ENCODE results near the gene LMX1A. TPM values are rescaled to one million over a fixed set of nuclear protein-coding genes. Genes with fewer than 3 reads are reported as not detected.

The LMX1A gene
- total RNA-seq, 1 donor from 2014 or later, result not detected

GRCh38 chr1:165329104-165329503 lies 27.4 kb downstream of the LMX1A start:
- H3K27me3 Mint-ChIP-seq (ENCODE audit: insufficient read depth), result peaks cover 2% of the 10 kb centered on the region
- no peak overlapping the region for H3K4me3 Mint-ChIP-seq
- DNase-seq (ENCODE audit: low spot score), result no peak
- intact Hi-C loops (cut with micrococcal nuclease), result no loop called here
- no peaks in the 10 kb centered on the region for H3K9me3 Mint-ChIP-seq
- no peaks in the 10 kb centered on the region for H3K36me3 Mint-ChIP-seq (ENCODE audit: low read depth)
- H3K4me1 Mint-ChIP-seq (ENCODE audit: low read depth), result no peaks in the 10 kb centered on the region
- H3K27ac Mint-ChIP-seq, result no peak overlapping the region

DNA sequence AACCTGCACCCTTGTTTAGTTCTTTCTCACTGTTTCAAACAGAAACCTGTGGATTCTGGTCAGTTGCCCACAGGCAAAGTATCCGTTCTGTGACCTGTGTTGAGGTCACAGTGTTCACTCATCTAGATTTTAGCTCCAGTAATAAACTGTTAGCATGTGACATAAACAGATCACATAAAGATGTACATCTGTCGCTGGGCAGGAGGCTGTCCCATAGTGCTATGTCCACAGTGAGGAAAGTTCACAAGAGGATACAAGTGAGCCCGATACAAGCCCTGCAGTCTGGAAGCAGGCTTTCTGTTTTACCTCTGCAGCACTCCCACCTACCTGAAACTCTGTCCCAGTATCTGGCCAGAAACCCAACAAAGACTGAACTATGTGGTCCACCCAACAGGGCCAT lies 28.4 kb downstream of the LMX1A start:
- Mint-ChIP-seq H3K4me3 (no peak overlapping the region), H3K27me3 (ENCODE audit: insufficient read depth) (peaks cover 6% of the 10 kb centered on the region), H3K9me3 (no peaks in the 10 kb centered on the region), H3K36me3 (ENCODE audit: low read depth) (no peaks in the 10 kb centered on the region), H3K4me1 (ENCODE audit: low read depth) (no peaks in the 10 kb centered on the region), H3K27ac (no peak overlapping the region)
- intact Hi-C loops (cut with micrococcal nuclease), result no loop called here
- DNase-seq (ENCODE audit: low spot score), result no peak

- no peak for DNase-seq (ENCODE audit: low spot score)
- intact Hi-C loops (cut with micrococcal nuclease), result no loop called here
- no peaks in the 10 kb centered on the region for H3K9me3 Mint-ChIP-seq
- no peak overlapping the region for H3K4me3 Mint-ChIP-seq
- no peak overlapping the region for H3K27ac Mint-ChIP-seq
- H3K27me3 Mint-ChIP-seq (ENCODE audit: insufficient read depth), result peaks cover 6% of the 10 kb centered on the region
- H3K4me1 Mint-ChIP-seq (ENCODE audit: low read depth), result no peaks in the 10 kb centered on the region
- H3K36me3 Mint-ChIP-seq (ENCODE audit: low read depth), result no peaks in the 10 kb centered on the region
Observed at GRCh38 chr1:165327538-165327937, 29.0 kb downstream of the LMX1A start.

DNA sequence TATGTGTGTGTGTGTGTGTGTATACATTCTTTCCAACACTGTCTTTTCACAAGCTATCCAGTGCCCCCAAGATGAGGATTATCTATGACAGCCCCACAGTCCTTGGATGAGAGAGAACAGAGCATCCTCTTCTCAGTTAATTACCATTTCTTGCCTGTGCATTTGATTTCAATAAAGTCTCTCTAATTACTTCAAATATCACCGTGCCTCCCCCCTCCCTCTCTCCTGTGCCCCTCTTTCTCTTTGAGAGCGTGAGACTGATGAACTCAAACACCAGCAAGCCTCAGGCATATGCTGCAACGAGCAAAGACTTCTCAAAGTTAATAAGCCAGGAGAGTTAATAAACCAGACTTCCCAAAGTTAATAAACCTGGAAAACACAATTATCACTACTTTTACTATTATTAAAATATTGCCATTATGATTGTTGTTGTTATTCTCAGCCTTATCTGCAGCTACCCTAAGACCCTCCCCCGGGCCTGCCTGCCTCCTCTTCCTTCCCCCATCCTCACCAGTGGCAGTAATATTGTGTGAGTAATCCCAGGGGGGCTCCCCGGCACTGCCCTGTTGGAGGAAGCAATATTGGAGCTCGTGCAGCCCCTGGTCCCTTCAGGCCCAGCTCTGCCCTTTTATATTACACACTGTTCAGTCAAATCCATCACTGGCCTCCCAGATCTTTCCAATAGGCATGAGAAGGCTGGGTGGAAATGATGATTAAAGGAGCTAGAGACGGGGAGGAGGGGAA lies 30.9 kb downstream of the LMX1A start:
- Mint-ChIP-seq H3K36me3 (ENCODE audit: low read depth) (no peaks in the 10 kb centered on the region), H3K27me3 (ENCODE audit: insufficient read depth) (peaks cover 6% of the 10 kb centered on the region), H3K4me1 (ENCODE audit: low read depth) (no peaks in the 10 kb centered on the region), H3K27ac (no peak overlapping the region), H3K4me3 (no peak overlapping the region), H3K9me3 (no peaks in the 10 kb centered on the region)
- DNase-seq (ENCODE audit: low spot score), result no peak
- intact Hi-C loops (cut with micrococcal nuclease), result no loop called here

GRCh38 chr1:165324050-165324449 lies 32.5 kb downstream of the LMX1A start:
- intact Hi-C loops (cut with micrococcal nuclease), result no loop called here
- no peak overlapping the region for H3K4me3 Mint-ChIP-seq
- DNase-seq (ENCODE audit: low spot score), result no peak
- H3K27me3 Mint-ChIP-seq (ENCODE audit: insufficient read depth), result peaks cover 6% of the 10 kb centered on the region
- no peaks in the 10 kb centered on the region for H3K4me1 Mint-ChIP-seq (ENCODE audit: low read depth)
- H3K9me3 Mint-ChIP-seq, result no peaks in the 10 kb centered on the region
- H3K27ac Mint-ChIP-seq, result no peak overlapping the region
- H3K36me3 Mint-ChIP-seq (ENCODE audit: low read depth), result no peaks in the 10 kb centered on the region

DNA sequence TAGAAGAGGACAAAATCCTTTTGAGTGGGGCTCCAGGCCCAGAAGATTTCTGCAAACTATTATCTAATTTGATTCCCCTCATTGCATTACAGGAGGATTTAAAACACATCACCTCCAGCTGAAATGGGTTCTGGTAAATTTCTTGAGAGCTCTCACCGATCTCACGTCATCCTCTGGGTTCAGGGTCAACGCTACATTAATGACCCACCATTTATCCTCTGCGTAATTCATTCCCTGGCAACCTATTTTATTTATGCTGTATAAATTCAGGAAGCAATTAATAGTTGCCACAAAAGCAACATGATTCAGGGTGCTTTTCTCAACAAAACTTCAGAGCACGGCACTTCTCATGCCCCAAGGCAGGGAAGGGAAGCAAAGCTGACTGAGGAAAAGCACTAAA lies 38.9 kb downstream of the LMX1A start:
- intact Hi-C loops (cut with micrococcal nuclease), result no loop called here
- no peak for DNase-seq (ENCODE audit: low spot score)
- no peaks in the 10 kb centered on the region for H3K4me1 Mint-ChIP-seq (ENCODE audit: low read depth)
- no peaks in the 10 kb centered on the region for H3K9me3 Mint-ChIP-seq
- no peak overlapping the region for H3K4me3 Mint-ChIP-seq
- H3K27me3 Mint-ChIP-seq (ENCODE audit: insufficient read depth), result peaks cover 9% of the 10 kb centered on the region
- H3K27ac Mint-ChIP-seq, result no peak overlapping the region
- no peaks in the 10 kb centered on the region for H3K36me3 Mint-ChIP-seq (ENCODE audit: low read depth)

DNA sequence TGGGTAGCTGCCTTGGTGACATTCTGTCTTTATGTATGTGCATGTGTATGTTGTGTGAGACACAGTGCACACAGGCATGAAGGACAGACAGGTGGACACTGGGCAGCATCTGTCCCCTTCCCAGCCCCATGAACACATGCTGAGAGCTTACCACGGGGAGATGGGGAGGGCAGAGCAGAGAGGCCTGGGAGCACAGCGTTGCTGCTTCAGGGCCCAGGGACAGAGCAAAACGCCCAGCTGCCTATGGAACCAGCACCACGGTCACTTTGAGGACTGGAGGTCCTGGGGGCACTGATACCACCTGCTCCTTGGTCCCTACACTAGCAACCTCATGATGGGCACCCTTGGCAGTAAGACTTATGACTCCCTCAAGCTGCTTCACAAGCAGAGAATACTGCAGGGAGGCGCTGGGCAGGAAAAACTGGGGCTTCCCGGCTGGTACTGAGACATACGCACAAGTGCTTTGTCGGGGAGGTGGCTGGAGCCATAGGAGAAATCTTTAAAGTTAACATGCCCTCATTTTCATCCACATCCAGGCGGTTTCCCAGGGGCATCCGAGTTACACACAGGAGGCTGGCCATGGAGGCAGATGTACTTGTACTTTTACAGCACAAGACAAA lies 40.3 kb downstream of the LMX1A start:
- H3K27me3 Mint-ChIP-seq (ENCODE audit: insufficient read depth), result peaks cover 13% of the 10 kb centered on the region
- H3K9me3 Mint-ChIP-seq, result no peaks in the 10 kb centered on the region
- no peak for DNase-seq (ENCODE audit: low spot score)
- H3K27ac Mint-ChIP-seq, result no peak overlapping the region
- no peaks in the 10 kb centered on the region for H3K4me1 Mint-ChIP-seq (ENCODE audit: low read depth)
- no peaks in the 10 kb centered on the region for H3K36me3 Mint-ChIP-seq (ENCODE audit: low read depth)
- no peak overlapping the region for H3K4me3 Mint-ChIP-seq
- intact Hi-C loops (cut with micrococcal nuclease), result no loop called here

DNA sequence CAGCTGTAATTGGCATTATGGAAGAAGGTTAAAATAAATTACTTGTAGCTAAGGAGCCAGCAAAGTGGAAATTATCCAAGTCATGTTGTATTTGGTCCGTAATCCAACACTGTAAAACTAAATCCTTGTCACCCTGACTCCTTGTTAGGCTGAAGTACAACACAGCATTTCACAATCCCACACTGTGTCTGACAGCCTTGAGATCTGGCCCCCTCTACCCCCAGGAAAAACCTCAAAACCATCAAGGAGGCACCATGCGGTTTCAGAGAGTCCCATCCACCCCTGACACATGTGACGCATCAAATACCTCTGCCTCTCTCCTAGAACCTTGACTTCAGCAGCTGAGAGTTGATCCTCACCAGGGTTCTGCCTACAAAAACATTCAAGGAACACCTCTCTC lies 41.0 kb downstream of the LMX1A start:
- Mint-ChIP-seq H3K9me3 (no peaks in the 10 kb centered on the region), H3K4me1 (ENCODE audit: low read depth) (no peaks in the 10 kb centered on the region), H3K36me3 (ENCODE audit: low read depth) (no peaks in the 10 kb centered on the region), H3K27me3 (ENCODE audit: insufficient read depth) (peaks cover 13% of the 10 kb centered on the region), H3K4me3 (no peak overlapping the region), H3K27ac (no peak overlapping the region)
- intact Hi-C loops (cut with micrococcal nuclease), result no loop called here
- no peak for DNase-seq (ENCODE audit: low spot score)

- DNase-seq (ENCODE audit: low spot score), result no peak
- Mint-ChIP-seq H3K27me3 (ENCODE audit: insufficient read depth) (peaks cover 13% of the 10 kb centered on the region), H3K36me3 (ENCODE audit: low read depth) (no peaks in the 10 kb centered on the region), H3K9me3 (no peaks in the 10 kb centered on the region), H3K27ac (no peak overlapping the region), H3K4me3 (no peak overlapping the region), H3K4me1 (ENCODE audit: low read depth) (no peaks in the 10 kb centered on the region)
- intact Hi-C loops (cut with micrococcal nuclease), result no loop called here
Observed at GRCh38 chr1:165313903-165314302, 42.6 kb downstream of the LMX1A start.

GRCh38 chr1:165312591-165312990 lies 43.9 kb downstream of the LMX1A start:
- no peaks in the 10 kb centered on the region for H3K9me3 Mint-ChIP-seq
- DNase-seq (ENCODE audit: low spot score), result no peak
- intact Hi-C loops (cut with micrococcal nuclease), result no loop called here
- H3K36me3 Mint-ChIP-seq (ENCODE audit: low read depth), result no peaks in the 10 kb centered on the region
- H3K27me3 Mint-ChIP-seq (ENCODE audit: insufficient read depth), result peaks cover 13% of the 10 kb centered on the region
- H3K4me1 Mint-ChIP-seq (ENCODE audit: low read depth), result no peaks in the 10 kb centered on the region
- no peak overlapping the region for H3K27ac Mint-ChIP-seq
- H3K4me3 Mint-ChIP-seq, result no peak overlapping the region

DNA sequence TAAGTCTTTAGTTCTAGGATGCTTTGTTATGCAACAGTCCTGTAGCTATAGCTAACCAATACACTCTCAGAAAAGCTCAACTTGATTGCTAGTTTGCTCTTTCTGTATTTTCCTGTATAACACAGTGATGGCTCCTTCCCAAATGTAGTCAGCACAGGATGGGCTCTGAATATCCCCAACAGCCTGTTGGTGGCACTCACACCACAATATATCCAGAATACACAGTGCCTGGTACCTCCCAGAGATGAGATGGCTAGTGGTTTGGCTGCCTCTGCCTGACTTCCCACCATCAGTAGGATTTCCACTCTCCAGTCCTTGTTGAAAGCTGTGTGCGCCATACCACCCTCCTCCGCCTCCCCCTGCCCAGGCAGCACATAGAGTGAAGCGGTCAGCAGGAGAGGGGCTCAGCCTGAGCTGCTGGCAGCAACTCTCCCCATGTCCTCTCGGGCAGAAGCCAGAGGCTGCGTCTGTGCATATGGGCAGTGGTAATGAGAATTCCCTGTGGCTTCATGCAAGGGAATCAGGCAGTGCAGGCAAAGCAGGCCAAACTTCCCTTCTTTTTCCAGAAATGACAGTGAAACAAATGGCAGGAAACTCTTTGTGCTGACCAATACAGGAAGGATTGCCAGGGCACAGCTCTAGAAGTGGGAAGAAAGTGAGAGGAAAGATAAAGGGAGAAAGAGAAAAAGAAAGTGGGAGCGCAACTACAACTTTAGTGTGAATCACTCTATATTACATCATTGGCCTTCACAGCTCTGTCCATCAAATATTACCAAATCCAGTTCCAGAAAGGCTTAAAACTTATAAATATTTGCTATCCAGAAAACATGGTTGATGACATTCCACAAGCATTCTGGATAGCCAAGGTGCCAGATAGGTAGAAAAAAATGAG lies 49.7 kb downstream of the LMX1A start:
- intact Hi-C loops (cut with micrococcal nuclease), result no loop called here
- H3K27me3 Mint-ChIP-seq (ENCODE audit: insufficient read depth), result peaks cover 4% of the 10 kb centered on the region
- no peaks in the 10 kb centered on the region for H3K9me3 Mint-ChIP-seq
- no peak overlapping the region for H3K4me3 Mint-ChIP-seq
- no peak for DNase-seq (ENCODE audit: low spot score)
- no peak overlapping the region for H3K27ac Mint-ChIP-seq
- H3K36me3 Mint-ChIP-seq (ENCODE audit: low read depth), result no peaks in the 10 kb centered on the region
- no peaks in the 10 kb centered on the region for H3K4me1 Mint-ChIP-seq (ENCODE audit: low read depth)

DNA sequence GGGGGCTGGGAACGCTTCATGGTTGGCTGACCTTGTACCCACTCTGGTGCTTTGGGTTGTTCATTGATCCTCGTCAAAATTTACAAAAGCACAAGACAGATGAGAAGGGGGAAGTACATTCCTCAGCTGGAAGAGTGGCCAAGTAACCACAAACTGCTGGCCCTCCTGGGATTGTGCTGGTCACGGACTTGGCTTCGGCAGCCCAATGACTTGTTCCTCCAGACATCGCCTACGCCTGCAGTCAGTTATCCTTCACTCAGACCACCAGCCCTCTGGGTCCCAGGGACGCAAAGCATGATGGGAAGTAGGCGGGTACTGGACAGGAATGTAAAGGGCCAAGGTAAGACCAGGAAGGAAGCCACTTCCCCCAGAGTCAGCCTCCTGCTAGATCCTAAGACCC lies 53.1 kb downstream of the LMX1A start:
- intact Hi-C loops (cut with micrococcal nuclease), result no loop called here
- no peak overlapping the region for H3K27ac Mint-ChIP-seq
- peaks cover 4% of the 10 kb centered on the region for H3K27me3 Mint-ChIP-seq (ENCODE audit: insufficient read depth)
- H3K36me3 Mint-ChIP-seq (ENCODE audit: low read depth), result no peaks in the 10 kb centered on the region
- H3K9me3 Mint-ChIP-seq, result no peaks in the 10 kb centered on the region
- no peaks in the 10 kb centered on the region for H3K4me1 Mint-ChIP-seq (ENCODE audit: low read depth)
- no peak for DNase-seq (ENCODE audit: low spot score)
- H3K4me3 Mint-ChIP-seq, result no peak overlapping the region

DNA sequence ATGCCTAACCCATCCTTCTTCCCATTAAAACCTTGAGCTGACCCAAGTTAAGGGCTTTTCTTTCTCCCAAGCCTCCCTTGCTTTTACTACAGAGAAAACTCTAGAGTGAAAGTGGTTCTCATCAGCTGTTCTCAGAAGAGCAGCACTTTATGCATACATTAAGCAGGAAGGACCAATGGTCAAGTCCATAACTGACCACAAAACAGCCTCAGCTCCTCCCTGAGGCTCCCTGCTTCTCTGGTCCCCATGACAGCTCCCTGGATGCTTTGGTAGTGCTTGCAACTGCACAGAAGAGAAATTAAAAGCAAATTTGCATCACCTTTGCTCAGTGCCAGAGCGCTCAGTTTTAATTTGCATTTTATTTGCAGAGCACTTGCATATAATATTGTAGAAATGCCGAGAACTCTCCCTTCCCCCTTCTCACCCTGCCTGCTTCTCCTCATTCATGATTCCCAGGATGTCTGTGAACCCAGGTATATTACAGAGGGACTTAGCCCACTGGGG lies 56.1 kb downstream of the LMX1A start:
- H3K27me3 Mint-ChIP-seq (ENCODE audit: insufficient read depth), result peaks cover 5% of the 10 kb centered on the region
- intact Hi-C loops (cut with micrococcal nuclease), result no loop called here
- DNase-seq (ENCODE audit: low spot score), result no peak
- no peaks in the 10 kb centered on the region for H3K36me3 Mint-ChIP-seq (ENCODE audit: low read depth)
- no peaks in the 10 kb centered on the region for H3K9me3 Mint-ChIP-seq
- H3K4me3 Mint-ChIP-seq, result no peak overlapping the region
- H3K4me1 Mint-ChIP-seq (ENCODE audit: low read depth), result no peaks in the 10 kb centered on the region
- no peak overlapping the region for H3K27ac Mint-ChIP-seq

All from activated T-helper 1 cell treated with anti-CD3 and anti-CD28 coated beads, Interleukin-12 subunit alpha, Interleukin-12 subunit beta, Interleukin-2, Interleukin-4 antibody, amounts not matched to agents 30 ng/mL and 10 ng/mL and 1 ng/mL, durations not matched to agents 14 hours and 24 hours and 36 hours (primary cell).